A549 treated with Hydrocortisone at 1 μM for 4 hours (cell line): ENCODE results near the gene F11. TPM values are rescaled to one million over a fixed set of nuclear protein-coding genes. Genes with fewer than 3 reads are reported as not detected.

Experiments used
- total RNA-seq: library from RNA; stranded (reverse); fragments of 200-300 nt; extraction: Qiagen RNA extraction; gene quantifications from 5 replicates; pipeline ENCODE4 v1.2.3, GENCODE V29; 2022

The F11 gene
- total RNA-seq: not detected in 5 replicates

GRCh38 chr4:186265683-186266652 lies at the start of gene F11:
TSS of gene F11 (plus strand) at chr4:186266189. CDS start at chr4:186267137, 948 bp downstream.

DNA sequence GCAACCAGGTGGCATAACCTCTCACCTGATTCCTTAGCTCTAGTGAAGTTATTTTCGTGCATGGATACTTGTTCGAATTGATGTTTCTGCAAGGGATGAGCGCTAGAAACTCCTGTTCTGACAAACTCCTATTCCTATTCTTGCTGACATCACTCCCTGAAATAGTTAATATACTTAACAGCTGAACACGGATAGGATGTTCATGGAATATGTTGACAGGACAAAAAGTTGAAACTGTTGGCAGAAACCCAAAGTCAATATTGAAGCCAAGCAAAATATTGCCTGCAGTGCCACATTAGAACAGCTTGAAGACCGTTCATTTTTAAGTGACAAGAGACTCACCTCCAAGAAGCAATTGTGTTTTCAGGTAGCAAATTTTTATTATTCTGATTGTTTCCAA lies 38.8 kb upstream of the F11 start, which contains the start of gene KLKB1:
TSS of gene KLKB1 (plus strand) at position 287 of the 400 bp plus-strand sequence. CDS start 689 bp downstream, outside the sequence.

Other genes starting within 250 kb of the F11 start
- 0.25 to 0.40 TPM (median 0.33 TPM) in 5 replicates for gene TLR3, start 197.0 kb upstream of the F11 start, total RNA-seq
- gene FAM149A, start 161.5 kb upstream of the F11 start, total RNA-seq: 1.1 to 1.6 TPM (median 1.3 TPM) in 5 replicates
- gene CYP4V2, start 74.6 kb upstream of the F11 start, total RNA-seq: 2.7 to 3.8 TPM (median 3.0 TPM) in 5 replicates
- gene KLKB1, start 38.7 kb upstream of the F11 start, total RNA-seq: 0.06 TPM in 1 of 5 replicates, not detected in the others